GM21381 (cell line): ENCODE measurements around the gene MSRB2.

Experiments used
- ATAC-seq: cut with Tn5 transposase; IDR thresholded peaks from one replicate; pipeline ENCODE4 v1.9.1; 2021; ENCODE audit warnings: mild to moderate bottlenecking, moderate library complexity; ENCODE audit not compliant: unreplicated experiment

Gene MSRB2

GRCh38 chr10:23110722-23111516 is 15.5 kb downstream of the MSRB2 start:
- ATAC-seq, result no peak

GRCh38 chr10:23111517-23112286 is 16.3 kb downstream of the MSRB2 start:
- no peak for ATAC-seq

- ATAC-seq, result no peak
Measured at GRCh38 chr10:23114228-23114850, 19.0 kb downstream of the MSRB2 start.

GRCh38 chr10:23116486-23117205 is 21.3 kb downstream of the MSRB2 start:
- ATAC-seq, result no peak

GRCh38 chr10:23120001-23120934 is 24.9 kb downstream of the MSRB2 start:
- no peak for ATAC-seq

GRCh38 chr10:23121135-23121534 is 25.8 kb downstream of the MSRB2 start:
- ATAC-seq, result no peak

- ATAC-seq, result no peak
Measured at GRCh38 chr10:23136462-23136861, 41.1 kb downstream of the MSRB2 start.

- ATAC-seq, result no peak
Measured at GRCh38 chr10:23139677-23140076, 44.3 kb downstream of the MSRB2 start.

GRCh38 chr10:23141995-23142394 is 46.6 kb downstream of the MSRB2 start:
- no peak for ATAC-seq

GRCh38 chr10:23146258-23146657 is 50.9 kb downstream of the MSRB2 start:
- no peak for ATAC-seq

GRCh38 chr10:23147035-23147434 is 51.7 kb downstream of the MSRB2 start:
- ATAC-seq, result no peak

GRCh38 chr10:23148214-23148613 is 52.8 kb downstream of the MSRB2 start:
- no peak for ATAC-seq

- ATAC-seq, result no peak
Measured at GRCh38 chr10:23150091-23150490, 54.7 kb downstream of the MSRB2 start.

GRCh38 chr10:23150610-23151009 is 55.2 kb downstream of the MSRB2 start:
- ATAC-seq, result no peak

GRCh38 chr10:23151071-23151470 is 55.7 kb downstream of the MSRB2 start:
- ATAC-seq, result no peak

- no peak for ATAC-seq
Measured at GRCh38 chr10:23155169-23155568, 59.8 kb downstream of the MSRB2 start.

GRCh38 chr10:23156447-23157150 is 61.2 kb downstream of the MSRB2 start:
- ATAC-seq, result no peak

- ATAC-seq, result no peak
Measured at GRCh38 chr10:23157239-23157681, 61.9 kb downstream of the MSRB2 start.

- ATAC-seq, result no peak
Measured at GRCh38 chr10:23157691-23158369, 62.5 kb downstream of the MSRB2 start.
